ENCODE data around the gene ZNF76.
A peak's percentile ranks its signal among the peaks of the same experiment; 100 is the strongest.

The ZNF76 gene

GRCh38 chr6:35342258-35343091 lies 82.9 kb downstream of the ZNF76 start, which contains the start of gene PPARD:
PPARD (plus strand) TSS chr6:35342558; CDS start chr6:35411088, 68,530 bp downstream.
- Histone ChIP-seq H3K27ac (ENCODE audit: low read depth, low read length) (peak within 1 kb of the TSS; percentile 61), H2AK5ac (ENCODE audit: low read length) (peak within 1 kb of the TSS; percentile 41), H3K79me2 (ENCODE audit: control insufficient read depth, insufficient read depth, low read length, poor library complexity) (peaks cover 11% of the 10 kb centered on the region), H3K27me3 (ENCODE audit: insufficient read depth, low read length) (no peaks in the 10 kb centered on the region), H3K4me3 (ENCODE audit: low read depth, low read length) (peak within 1 kb of the TSS; percentile 97), H3K9me3 (ENCODE audit: insufficient read depth, low read depth, low read length) (no peaks in the 10 kb centered on the region), H4K12ac (ENCODE audit: low read depth, low read length) (peak within 1 kb of the TSS; percentile 43), H3K23ac (ENCODE audit: low read length) (no peak within 1 kb of the TSS), H2BK5ac (ENCODE audit: low read depth, low read length, poor library complexity) (peak within 1 kb of the TSS; percentile 72), H3K14ac (ENCODE audit: low read length) (peak within 1 kb of the TSS; percentile 59), H3K9ac (ENCODE audit: low read length) (peak within 1 kb of the TSS; percentile 92), H3K4ac (ENCODE audit: low read depth, low read length) (peak within 1 kb of the TSS; percentile 61), H3K4me2 (ENCODE audit: low read length) (peak within 1 kb of the TSS; percentile 92), H4K8ac (ENCODE audit: low read depth, low read length) (peak within 1 kb of the TSS; percentile 88), H4K91ac (ENCODE audit: low read depth, low read length) (peak within 1 kb of the TSS; percentile 81), H3K36me3 (ENCODE audit: control insufficient read depth in 1 of 2, insufficient read depth in 2 of 2, low read length in 2 of 2) (peaks cover 10 to 14% of the 10 kb centered on the region in 2 experiments), H2BK12ac (ENCODE audit: low read length) (no peak within 1 kb of the TSS), H3K18ac (ENCODE audit: low read length) (peak within 1 kb of the TSS; percentile 91), H3K79me1 (ENCODE audit: low read length) (peaks cover 7% of the 10 kb centered on the region), H3K4me1 (ENCODE audit: control insufficient read depth in 1 of 2, insufficient read depth in 2 of 2, low read length in 2 of 2) (peaks cover 15 to 24% of the 10 kb centered on the region in 2 experiments), H2BK120ac (ENCODE audit: insufficient read depth, low read length, poor library complexity) (peak within 1 kb of the TSS; percentile 84), H2AFZ (ENCODE audit: insufficient read depth, low read length, poor library complexity) (peak within 1 kb of the TSS; percentile 77)
- peak; percentile 99 to 100 for DNase-seq
- no CpG with 5 or more reads among the region's 77 CpGs for WGBS (ENCODE audit: extremely low coverage, insufficient coverage, insufficient read length)

GRCh38 chr6:35343092-35343834 lies 83.7 kb downstream of the ZNF76 start:
- no peaks in the 10 kb centered on the region for H3K9me3 ChIP-seq (ENCODE audit: insufficient read depth, low read depth, low read length)
- peaks cover 15 to 24% of the 10 kb centered on the region in 2 experiments for H3K4me1 ChIP-seq (ENCODE audit: control insufficient read depth in 1 of 2, insufficient read depth in 2 of 2, low read length in 2 of 2)
- H2AK5ac ChIP-seq (ENCODE audit: low read length) = peak overlapping the region; percentile 41
- H3K4ac ChIP-seq (ENCODE audit: low read depth, low read length) = peak overlapping the region; percentile 61
- no peaks in the 10 kb centered on the region for H3K27me3 ChIP-seq (ENCODE audit: insufficient read depth, low read length)
- H2BK12ac ChIP-seq (ENCODE audit: low read length) = no peak overlapping the region
- peak overlapping the region; percentile 88 for H4K8ac ChIP-seq (ENCODE audit: low read depth, low read length)
- peak overlapping the region; percentile 39 for H4K91ac ChIP-seq (ENCODE audit: low read depth, low read length)
- H2BK5ac ChIP-seq (ENCODE audit: low read depth, low read length, poor library complexity) = peak overlapping the region; percentile 72
- H3K4me3 ChIP-seq (ENCODE audit: low read depth, low read length) = peak overlapping the region; percentile 97
- H3K9ac ChIP-seq (ENCODE audit: low read length) = peak overlapping the region; percentile 92
- no peak overlapping the region for H4K12ac ChIP-seq (ENCODE audit: low read depth, low read length)
- peak overlapping the region; percentile 11 for H3K27ac ChIP-seq (ENCODE audit: low read depth, low read length)
- peaks cover 10 to 16% of the 10 kb centered on the region in 2 experiments for H3K36me3 ChIP-seq (ENCODE audit: control insufficient read depth in 1 of 2, insufficient read depth in 2 of 2, low read length in 2 of 2)
- peak in 1 of 2 donors; percentile 32 for DNase-seq
- peaks cover 7% of the 10 kb centered on the region for H3K79me1 ChIP-seq (ENCODE audit: low read length)
- peak overlapping the region; percentile 59 for H3K14ac ChIP-seq (ENCODE audit: low read length)
- peak overlapping the region; percentile 84 for H2BK120ac ChIP-seq (ENCODE audit: insufficient read depth, low read length, poor library complexity)
- no CpG with 5 or more reads among the region's 13 CpGs for WGBS (ENCODE audit: extremely low coverage, insufficient coverage, insufficient read length)
- H3K4me2 ChIP-seq (ENCODE audit: low read length) = peak overlapping the region; percentile 92
- peak overlapping the region; percentile 91 for H3K18ac ChIP-seq (ENCODE audit: low read length)
- peak overlapping the region; percentile 44 for H2AFZ ChIP-seq (ENCODE audit: insufficient read depth, low read length, poor library complexity)
- no peak overlapping the region for H3K23ac ChIP-seq (ENCODE audit: low read length)
- peaks cover 11% of the 10 kb centered on the region for H3K79me2 ChIP-seq (ENCODE audit: control insufficient read depth, insufficient read depth, low read length, poor library complexity)

DNA sequence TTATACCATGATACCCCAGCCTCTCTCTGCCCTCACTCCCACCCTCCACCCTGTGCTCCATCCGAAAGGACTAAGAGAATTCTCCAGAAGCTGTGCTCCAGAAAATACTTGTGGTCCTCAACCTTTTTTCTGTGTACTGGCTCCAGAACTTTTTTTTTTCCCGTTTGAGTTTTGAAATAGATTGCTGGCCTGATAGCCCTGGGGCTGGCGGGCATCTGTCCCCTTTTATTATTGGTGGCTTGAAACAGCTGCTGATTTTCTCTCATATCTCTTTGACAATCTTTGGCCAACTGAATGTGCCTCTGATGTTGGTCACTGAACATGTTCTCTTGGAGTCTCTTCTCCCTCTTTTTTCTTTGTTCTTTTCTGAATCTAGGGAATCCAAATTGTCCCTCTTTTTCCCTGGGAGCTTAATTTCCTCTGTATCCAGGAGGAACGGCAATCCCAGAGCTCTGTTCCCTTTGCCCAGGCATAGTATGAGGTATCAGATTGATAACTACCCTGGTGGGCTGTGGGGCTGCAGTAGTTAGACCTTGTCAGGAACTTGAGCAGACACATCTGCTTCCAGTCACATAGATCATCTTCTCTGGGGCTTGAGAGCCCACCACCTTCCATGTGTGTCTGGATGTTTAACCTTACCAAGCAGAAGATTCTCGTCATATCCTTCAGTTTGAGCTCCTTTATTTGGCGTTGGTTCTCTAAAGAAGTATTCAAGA lies 84.5 kb downstream of the ZNF76 start:
- Histone ChIP-seq H2BK5ac (ENCODE audit: low read depth, low read length, poor library complexity) (no peak overlapping the region), H3K9me3 (ENCODE audit: insufficient read depth, low read depth, low read length) (no peaks in the 10 kb centered on the region), H4K12ac (ENCODE audit: low read depth, low read length) (no peak overlapping the region), H2BK12ac (ENCODE audit: low read length) (no peak overlapping the region), H2AK5ac (ENCODE audit: low read length) (no peak overlapping the region), H2AFZ (ENCODE audit: insufficient read depth, low read length, poor library complexity) (no peak overlapping the region), H4K8ac (ENCODE audit: low read depth, low read length) (no peak overlapping the region), H3K36me3 (ENCODE audit: control insufficient read depth in 1 of 2, insufficient read depth in 2 of 2, low read length in 2 of 2) (peaks cover 16 to 22% of the 10 kb centered on the region in 2 experiments), H3K4me1 (ENCODE audit: control insufficient read depth in 1 of 2, insufficient read depth in 2 of 2, low read length in 2 of 2) (peaks cover 15 to 24% of the 10 kb centered on the region in 2 experiments), H3K23ac (ENCODE audit: low read length) (peak overlapping the region; percentile 13), H2BK120ac (ENCODE audit: insufficient read depth, low read length, poor library complexity) (no peak overlapping the region), H3K27me3 (ENCODE audit: insufficient read depth, low read length) (no peaks in the 10 kb centered on the region), H3K9ac (ENCODE audit: low read length) (no peak overlapping the region), H3K79me2 (ENCODE audit: control insufficient read depth, insufficient read depth, low read length, poor library complexity) (peaks cover 11% of the 10 kb centered on the region), H4K91ac (ENCODE audit: low read depth, low read length) (no peak overlapping the region), H3K4ac (ENCODE audit: low read depth, low read length) (peak overlapping the region; percentile 1), H3K4me3 (ENCODE audit: low read depth, low read length) (no peak overlapping the region), H3K18ac (ENCODE audit: low read length) (no peak overlapping the region), H3K14ac (ENCODE audit: low read length) (no peak overlapping the region), H3K79me1 (ENCODE audit: low read length) (peaks cover 7% of the 10 kb centered on the region), H3K27ac (ENCODE audit: low read depth, low read length) (peak overlapping the region; percentile 21), H3K4me2 (ENCODE audit: low read length) (peak overlapping the region; percentile 92)
- WGBS (ENCODE audit: extremely low coverage, insufficient coverage, insufficient read length) = no CpG with 5 or more reads among the region's 6 CpGs
- DNase-seq = peak in 1 of 2 donors; percentile 66
